HK-2 (cell line): ENCODE results near the gene FHIT.
"Not testable (repeated sequence)": the region's sequence is repeated elsewhere in the genome, so short reads cannot be mapped to it uniquely, and the experiment has no call there.

ENCODE experiments used
- DNase-seq: peaks from one replicate; pipeline ENCODE4 v3.0.0-alpha.2; 2018; ENCODE audit not compliant: unreplicated experiment

FHIT gene

GRCh38 chr3:59938828-59939227, 1312.4 kb downstream of the FHIT start:
- no peak for DNase-seq

GRCh38 chr3:59937201-59937600, 1314.1 kb downstream of the FHIT start:
- DNase-seq, result no peak

DNA sequence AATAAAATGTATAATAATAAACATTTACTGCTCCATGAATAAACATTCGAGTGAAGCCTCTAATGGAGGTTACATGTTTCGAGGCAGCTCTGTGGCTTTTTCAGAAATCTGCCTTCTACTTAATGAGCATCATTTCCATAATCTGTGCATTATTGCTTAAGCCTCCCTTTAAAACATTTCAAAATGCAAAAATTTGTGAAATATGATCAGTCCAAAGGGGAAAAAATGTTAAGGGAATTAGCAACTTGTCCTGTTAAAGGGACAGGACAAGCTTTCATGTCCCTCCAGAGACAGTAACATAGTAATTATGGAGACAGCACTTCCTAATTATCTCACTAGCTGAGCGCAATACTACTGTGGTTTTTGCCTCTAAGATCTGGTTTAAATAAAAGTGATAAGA, 1314.8 kb downstream of the FHIT start:
- no peak for DNase-seq

DNA sequence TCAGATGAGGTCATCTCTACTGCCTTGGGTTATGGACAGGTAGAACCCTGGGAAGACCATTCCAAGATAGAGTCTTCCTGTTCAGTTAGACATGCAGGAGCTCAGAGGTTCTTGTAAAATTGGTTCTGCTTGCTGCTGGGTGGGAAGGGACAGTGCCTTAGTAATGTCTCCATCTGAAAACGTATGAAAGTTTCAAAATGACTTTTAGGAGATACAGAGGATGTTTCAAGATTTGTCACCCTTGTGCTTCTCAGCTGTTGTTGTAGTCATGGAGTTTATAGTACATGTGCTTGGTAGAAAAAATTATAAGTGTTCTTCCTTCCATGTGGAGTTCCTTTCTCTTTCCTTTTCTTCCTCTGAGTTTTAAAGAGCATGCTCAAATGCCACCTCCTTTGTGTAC, 1316.2 kb downstream of the FHIT start:
- no peak for DNase-seq

DNA sequence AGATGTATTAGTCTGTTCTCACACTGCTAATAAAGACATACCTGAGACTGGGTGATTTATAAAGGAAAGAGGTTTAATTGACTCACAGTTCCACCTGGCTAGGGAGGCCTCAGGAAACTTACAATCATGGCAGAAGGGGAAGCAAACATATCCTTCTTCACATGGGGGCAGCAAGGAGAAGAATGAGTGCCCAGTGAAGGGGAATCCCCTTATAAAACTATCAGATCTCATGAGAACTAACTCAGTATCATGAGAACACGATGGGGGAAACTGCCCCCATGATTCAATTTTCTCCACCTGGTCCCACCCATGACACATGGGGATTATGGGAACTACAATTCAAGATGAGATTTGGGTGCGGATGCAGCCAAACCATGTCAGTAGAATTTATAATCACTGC, 1316.7 kb downstream of the FHIT start:
- not testable (repeated sequence) for DNase-seq

DNA sequence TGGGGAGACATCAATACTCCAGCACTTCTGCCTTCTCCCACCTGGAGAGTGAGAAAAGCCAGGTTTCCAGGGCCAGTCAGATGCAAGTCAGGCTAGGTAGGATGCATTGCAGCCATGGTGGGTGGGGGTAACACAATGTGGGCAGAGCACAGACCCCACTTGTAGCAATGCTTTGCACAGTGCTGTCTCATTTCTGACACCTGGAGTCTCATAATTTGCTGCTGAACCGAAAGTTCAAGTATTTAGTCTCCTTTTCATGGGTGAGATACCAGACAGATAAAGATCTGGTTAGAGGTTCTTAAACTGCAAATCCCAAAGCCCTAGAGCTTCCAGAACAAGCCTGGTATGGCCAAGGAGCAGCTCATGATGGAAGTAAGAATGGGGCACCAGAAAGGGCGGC, 1321.1 kb downstream of the FHIT start:
- no peak for DNase-seq

GRCh38 chr3:59927056-59927455, 1324.2 kb downstream of the FHIT start:
- DNase-seq, result no peak

- DNase-seq, result no peak
Observed at GRCh38 chr3:59925946-59926345, 1325.3 kb downstream of the FHIT start.

GRCh38 chr3:59922192-59922591, 1329.1 kb downstream of the FHIT start:
- no peak for DNase-seq

DNA sequence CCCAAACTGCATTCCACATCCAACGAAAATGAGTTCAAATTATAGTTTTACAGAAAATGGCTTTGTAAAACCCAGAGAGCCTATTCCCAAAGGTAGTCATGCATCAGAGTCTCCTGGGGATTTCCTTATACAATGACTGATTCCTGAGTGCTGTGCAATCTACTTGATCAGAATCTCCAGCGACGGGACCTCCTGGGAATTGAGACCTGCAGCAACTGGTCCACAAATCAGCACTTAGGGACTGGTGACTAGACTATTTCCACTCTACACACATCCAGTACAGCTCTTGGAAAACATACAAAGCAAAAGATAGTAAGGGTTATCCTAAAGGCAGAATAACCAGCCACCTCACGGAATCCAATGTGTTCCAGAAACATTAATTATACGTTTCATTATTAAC, 1330.4 kb downstream of the FHIT start:
- DNase-seq, result no peak

DNA sequence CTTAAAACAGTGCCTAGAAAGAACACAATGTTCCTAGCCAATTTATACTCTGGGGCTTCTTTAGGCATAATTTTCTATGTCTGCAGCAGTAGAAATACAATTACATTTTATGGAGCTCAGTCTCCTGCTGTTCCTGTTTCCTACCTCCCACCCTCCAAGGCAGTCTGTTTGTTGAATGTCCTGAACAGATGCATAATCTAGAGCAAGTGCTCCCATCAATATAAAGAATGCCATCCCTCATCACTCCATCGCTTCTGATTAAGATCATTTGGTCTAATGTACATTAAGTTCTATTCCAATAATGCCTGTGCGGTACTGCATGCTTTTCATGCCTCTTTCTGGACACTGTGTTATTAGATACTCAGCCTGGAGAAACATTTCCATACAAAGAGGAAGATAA, 1331.7 kb downstream of the FHIT start:
- DNase-seq, result no peak

- no peak for DNase-seq
Observed at GRCh38 chr3:59914251-59914650, 1337.0 kb downstream of the FHIT start.

DNA sequence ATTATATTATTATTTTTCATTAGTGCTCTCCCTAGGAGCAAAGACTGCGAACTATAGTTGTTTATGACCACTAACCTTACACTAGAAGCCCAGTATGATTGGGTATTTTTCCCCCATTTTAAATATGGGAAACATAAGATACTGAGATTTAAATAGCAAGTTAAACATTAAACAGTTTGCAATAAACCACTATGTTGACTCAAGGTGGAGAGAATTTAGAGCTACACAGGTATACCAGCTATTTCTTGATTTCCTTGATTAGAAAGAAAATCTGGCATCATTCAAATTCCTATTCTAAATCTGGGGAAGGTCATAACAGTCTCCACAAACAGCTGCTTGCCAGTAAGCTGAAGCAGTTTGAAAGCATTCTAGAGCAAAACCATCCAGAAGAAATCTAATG, 1337.6 kb downstream of the FHIT start:
- no peak for DNase-seq

GRCh38 chr3:59908701-59909100, 1342.6 kb downstream of the FHIT start:
- DNase-seq, result no peak

- DNase-seq, result no peak
Observed at GRCh38 chr3:59908280-59908679, 1343.0 kb downstream of the FHIT start.

DNA sequence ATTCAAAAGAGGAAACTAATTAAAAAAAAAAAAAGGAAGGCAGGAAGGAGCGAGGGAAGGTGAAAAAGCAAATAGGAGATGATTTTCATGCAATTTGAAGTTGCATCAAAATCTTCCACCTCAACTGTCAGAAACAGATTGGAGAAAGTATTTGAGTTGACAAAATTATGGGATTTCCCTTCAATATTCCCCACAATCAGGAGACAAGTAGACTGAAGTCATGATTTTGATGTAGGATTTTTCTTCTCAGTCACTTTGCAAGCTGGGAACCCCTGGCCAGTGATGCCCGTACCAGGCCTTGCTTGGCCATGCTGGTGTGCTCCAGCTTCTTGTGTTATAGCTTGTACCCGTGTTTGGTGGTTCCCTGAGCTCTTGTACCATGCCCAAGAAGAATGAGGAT, 1347.0 kb downstream of the FHIT start:
- no peak for DNase-seq

GRCh38 chr3:59899061-59899460, 1352.2 kb downstream of the FHIT start:
- no peak for DNase-seq

DNA sequence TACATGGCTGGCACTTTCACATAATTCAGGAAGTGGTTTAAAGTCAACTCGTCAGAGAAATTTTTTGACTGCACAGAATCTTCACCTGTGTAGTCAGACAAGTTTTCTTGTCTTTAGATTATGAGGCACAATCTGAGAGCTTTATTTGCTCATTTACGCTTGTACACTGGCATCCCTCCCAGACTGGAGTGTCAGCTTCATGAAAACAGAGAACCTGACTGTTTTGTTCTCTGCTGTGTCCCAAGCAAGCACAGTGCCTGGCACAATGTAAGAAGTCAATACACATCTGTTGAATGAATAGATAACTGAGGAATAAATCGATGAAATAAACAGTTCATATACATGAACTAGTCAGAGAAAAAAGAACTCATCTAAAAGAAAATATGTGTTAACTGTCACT, 1355.3 kb downstream of the FHIT start:
- no peak for DNase-seq

DNA sequence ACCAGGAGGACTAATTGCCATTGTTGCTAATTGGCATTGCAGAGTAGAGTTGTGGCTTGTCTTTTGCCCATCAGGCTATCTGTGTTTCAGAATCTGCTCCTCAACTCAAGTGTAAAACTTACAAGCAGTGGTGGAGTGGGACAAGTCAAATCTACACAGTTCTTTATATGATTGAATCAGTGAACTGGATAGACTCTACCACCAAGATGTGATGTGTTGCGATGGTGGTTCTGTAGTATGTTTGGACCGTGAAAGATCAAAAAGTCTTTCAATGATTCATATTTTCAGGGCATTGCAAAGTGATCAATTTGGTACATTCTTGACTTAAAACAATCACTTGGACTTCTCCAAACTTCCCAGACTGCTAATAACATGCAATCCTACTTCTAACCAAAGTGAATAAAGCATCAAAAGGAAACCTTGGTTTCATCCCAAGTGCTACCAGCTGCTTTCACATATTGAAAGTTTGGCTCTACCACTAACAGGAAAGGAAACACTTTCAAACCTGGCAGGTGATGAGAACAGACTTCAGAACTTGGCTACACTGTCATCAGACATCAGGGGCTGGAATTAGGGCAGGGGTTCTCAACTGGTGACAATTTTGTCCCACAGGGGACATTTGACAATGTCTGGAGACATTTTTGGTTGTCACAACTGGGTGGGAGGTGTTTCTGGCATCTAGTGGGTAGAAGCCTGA, 1356.7 kb downstream of the FHIT start:
- no peak for DNase-seq

DNA sequence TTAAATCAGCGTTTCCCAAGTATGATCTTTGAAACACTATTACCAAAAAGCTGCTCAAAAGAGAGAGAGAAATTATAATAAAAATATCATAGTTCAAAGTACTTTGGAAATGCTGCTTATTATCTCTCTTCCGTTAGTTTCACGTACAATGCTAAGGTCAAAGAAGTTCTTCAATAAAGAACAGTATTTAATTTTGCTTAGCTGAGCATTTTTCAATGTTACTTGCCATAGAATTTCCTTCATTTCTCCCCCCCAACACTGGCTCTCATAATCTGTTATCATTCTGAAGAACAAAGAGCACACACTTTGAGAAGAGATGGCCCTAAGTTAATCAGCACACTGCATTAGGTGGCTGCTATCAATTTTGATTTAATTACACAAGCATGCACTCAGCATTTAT, 1360.6 kb downstream of the FHIT start:
- DNase-seq, result no peak

DNA sequence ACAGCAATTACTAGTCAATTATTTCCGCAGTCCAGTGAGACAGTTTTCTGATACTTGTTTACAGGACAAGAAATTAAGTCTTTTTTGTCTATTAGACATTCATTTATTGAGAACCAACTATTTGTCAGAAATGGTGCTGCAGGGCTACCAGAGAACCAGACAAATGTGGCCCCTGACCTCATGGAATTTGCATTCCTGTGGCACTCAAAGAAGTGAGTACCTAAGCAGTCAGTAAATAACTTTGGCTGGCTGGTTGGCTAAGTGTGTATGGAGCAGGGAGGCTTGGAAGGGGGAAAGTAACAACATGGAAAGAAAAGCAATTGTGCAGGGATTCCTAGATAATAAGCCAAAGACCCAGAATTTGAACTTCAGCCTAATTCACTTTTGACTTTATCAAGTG, 1364.5 kb downstream of the FHIT start:
- no peak for DNase-seq

GRCh38 chr3:59885899-59886400, 1365.3 kb downstream of the FHIT start:
- no peak for DNase-seq

- DNase-seq, result no peak
Observed at GRCh38 chr3:59885101-59885500, 1366.2 kb downstream of the FHIT start.

DNA sequence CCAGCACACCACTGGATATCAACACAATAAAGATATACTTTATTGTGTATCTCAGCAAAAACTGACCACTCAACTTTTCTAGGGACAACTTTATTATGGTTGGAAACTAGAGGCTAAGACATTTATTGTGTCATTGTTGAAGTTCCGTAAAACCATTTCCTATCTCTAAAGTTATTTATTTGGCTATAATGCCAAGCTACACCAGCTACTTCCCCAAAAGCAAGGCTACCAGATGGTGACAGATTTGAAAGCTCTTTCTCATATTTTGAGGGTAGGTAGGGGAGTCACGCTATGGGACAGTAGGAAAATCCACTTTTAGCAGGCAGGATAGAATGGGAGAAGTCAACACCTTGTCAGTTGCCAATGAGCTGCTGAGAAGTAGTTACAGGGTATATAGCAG, 1366.8 kb downstream of the FHIT start:
- no peak for DNase-seq
